Gastrocnemius medialis (tissue), 4 donors: ENCODE data around the gene FRY. TPM values are rescaled to one million over a fixed set of nuclear protein-coding genes. Genes with fewer than 3 reads are reported as not detected.

Source experiments
- ATAC-seq, 2 donors: fragments of 150-250 bp; one replicate each; pipeline ENCODE4 v1.9.1; 2016
- DNase-seq, 2 donors: peaks; one replicate each; pipeline ENCODE4 v3.0.0-alpha.2; 2019
- H3K27ac ChIP-seq, 4 donors: fragments of 200-600 bp; sonication (generic); 1 replicate in 1 of 4; 2 replicates in 3 of 4; pipeline ENCODE4 v1.5.1; 2016 to 2018; ENCODE audit warnings: mild to moderate bottlenecking in 2 of 4, moderate library complexity in 1 of 4
- H3K27me3 ChIP-seq, 3 donors: fragments of 200-600 bp; sonication (generic) in 2 of 3; 1 replicate in 1 of 3; 2 replicates in 2 of 3; pipeline versions ENCODE4 v1.5.1 to v1.6.0; 2016 to 2019; ENCODE audit warnings: mild to moderate bottlenecking in 1 of 3, moderate library complexity in 1 of 3
- H3K36me3 ChIP-seq, 2 donors: fragments of 200-600 bp; sonication (generic) in 1 of 2; one replicate each; pipeline ENCODE4 v1.5.1; 2017 to 2018
- H3K4me1 ChIP-seq, 2 donors: fragments of 200-600 bp; sonication (generic) in 1 of 2; one replicate each; pipeline ENCODE4 v1.5.1; 2016 to 2017; ENCODE audit warnings: mild to moderate bottlenecking in 2 of 2
- H3K4me3 ChIP-seq, 4 donors: fragments of 200-600 bp; sonication (generic) in 3 of 4; 1 replicate in 1 of 4; 2 replicates in 3 of 4; pipeline ENCODE4 v1.5.1; 2016 to 2019; ENCODE audit warnings: mild to moderate bottlenecking in 2 of 4
- H3K9me3 ChIP-seq, 3 donors: fragments of 200-600 bp; sonication (generic) in 2 of 3; 1 replicate in 1 of 3; 2 replicates in 2 of 3; pipeline ENCODE4 v1.5.1; 2016 to 2019
- POLR2A ChIP-seq, 2 donors: fragments of 450-650 bp; IDR thresholded peaks; one replicate each; pipeline ENCODE4 v1.6.1; 2017; ENCODE audit warnings: antibody characterized with exemption in 2 of 2, mild to moderate bottlenecking in 2 of 2, moderate library complexity in 2 of 2
- in situ Hi-C, 4 donors: fragments of 200-750 bp; cut with MboI; loops; one replicate each; pipeline versions ENCODE4 v1.15.0 to v1.8.0; 2017; ENCODE audit warnings: low sequenced_read_pairs in 4 of 4
- intact Hi-C: fragments of 100-400 bp; cut with DNase I; formaldehyde crosslinking; loops from one replicate; pipeline ENCODE4 v1.15.1; 2023; ENCODE audit warnings: low total_unique reads
- total RNA-seq, 4 donors: library from RNA; depleted of rRNA; stranded (reverse); fragments of >200 nt; gene quantifications; one replicate each; pipeline versions ENCODE4 v1.1.0 to v1.2.3, GENCODE V29; 2016
- TF ChIP-seq, protein P1 (sequence below), 5 experiments: fragments of 450-650 bp in 3 of 5; fragments of 200-600 bp in 2 of 5; sonication (generic) in 2 of 5; IDR thresholded peaks in 4 of 5; conservative IDR thresholded peaks in 1 of 5; 1 replicate in 4 of 5; 2 replicates in 1 of 5; pipeline ENCODE4 v1.5.1; 2016 to 2019; ENCODE audit warnings: antibody characterized with exemption in 5 of 5, mild to moderate bottlenecking in 3 of 5, moderate library complexity in 3 of 5

The FRY gene
- total RNA-seq, 4 donors from 2014 or later, result 10.1 to 48.3 (median 21.4) TPM

DNA sequence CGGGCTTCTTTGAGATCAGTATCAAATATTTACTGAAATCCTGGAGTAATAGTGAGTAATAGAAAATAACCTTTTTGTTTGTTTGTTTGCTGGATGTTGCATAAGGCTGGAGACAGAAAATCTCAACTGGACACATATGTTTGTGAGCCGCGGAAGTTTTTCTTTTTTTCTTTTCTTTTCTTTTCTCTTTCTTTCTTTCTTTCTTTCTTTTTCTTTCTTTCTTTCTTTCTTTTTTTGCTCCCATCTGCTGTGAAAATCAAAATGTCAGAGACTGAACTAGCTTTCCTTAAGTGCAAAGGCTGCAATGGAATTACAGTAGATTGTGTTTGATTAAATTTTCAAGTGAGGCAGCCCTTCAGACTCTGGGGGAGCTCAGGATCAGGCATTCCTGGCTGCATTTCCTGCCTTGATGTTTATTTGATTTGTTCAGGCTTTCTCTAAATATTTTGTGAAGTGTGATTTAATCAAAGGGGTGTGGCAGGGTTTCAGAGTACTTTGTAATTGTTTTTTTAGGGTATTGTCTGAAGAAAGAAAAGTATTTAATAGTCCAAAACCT is 319 bp downstream of the FRY start:
- Histone ChIP-seq H3K4me3 (peak overlapping the region; percentile 72 to 88 (median 75)), H3K4me1 (peaks cover 5 to 7% of the 10 kb centered on the region in 2 donors), H3K36me3 (no peaks in the 10 kb centered on the region), H3K27ac (peak overlapping the region; percentile 65 to 72 (median 70)), H3K27me3 (no peaks in the 10 kb centered on the region), H3K9me3 (no peaks in the 10 kb centered on the region)
- intact Hi-C loops, result loop anchor here (5.0 kb wide), 2 partner anchors 85 to 125 kb away; no protein-coding TSS in a partner anchor
- ATAC-seq (no peak), DNase-seq (no peak)
- in situ Hi-C loops, result no loop called here
- TF ChIP-seq, protein P1, sequence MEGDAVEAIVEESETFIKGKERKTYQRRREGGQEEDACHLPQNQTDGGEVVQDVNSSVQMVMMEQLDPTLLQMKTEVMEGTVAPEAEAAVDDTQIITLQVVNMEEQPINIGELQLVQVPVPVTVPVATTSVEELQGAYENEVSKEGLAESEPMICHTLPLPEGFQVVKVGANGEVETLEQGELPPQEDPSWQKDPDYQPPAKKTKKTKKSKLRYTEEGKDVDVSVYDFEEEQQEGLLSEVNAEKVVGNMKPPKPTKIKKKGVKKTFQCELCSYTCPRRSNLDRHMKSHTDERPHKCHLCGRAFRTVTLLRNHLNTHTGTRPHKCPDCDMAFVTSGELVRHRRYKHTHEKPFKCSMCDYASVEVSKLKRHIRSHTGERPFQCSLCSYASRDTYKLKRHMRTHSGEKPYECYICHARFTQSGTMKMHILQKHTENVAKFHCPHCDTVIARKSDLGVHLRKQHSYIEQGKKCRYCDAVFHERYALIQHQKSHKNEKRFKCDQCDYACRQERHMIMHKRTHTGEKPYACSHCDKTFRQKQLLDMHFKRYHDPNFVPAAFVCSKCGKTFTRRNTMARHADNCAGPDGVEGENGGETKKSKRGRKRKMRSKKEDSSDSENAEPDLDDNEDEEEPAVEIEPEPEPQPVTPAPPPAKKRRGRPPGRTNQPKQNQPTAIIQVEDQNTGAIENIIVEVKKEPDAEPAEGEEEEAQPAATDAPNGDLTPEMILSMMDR (IDR thresholded peaks at IDR 0.05 in 4 of 5, conservative IDR thresholded peaks at IDR 0.05 in 1 of 5), result no peak
- TF ChIP-seq POLR2A (IDR thresholded peaks at IDR 0.05), result no peak

DNA sequence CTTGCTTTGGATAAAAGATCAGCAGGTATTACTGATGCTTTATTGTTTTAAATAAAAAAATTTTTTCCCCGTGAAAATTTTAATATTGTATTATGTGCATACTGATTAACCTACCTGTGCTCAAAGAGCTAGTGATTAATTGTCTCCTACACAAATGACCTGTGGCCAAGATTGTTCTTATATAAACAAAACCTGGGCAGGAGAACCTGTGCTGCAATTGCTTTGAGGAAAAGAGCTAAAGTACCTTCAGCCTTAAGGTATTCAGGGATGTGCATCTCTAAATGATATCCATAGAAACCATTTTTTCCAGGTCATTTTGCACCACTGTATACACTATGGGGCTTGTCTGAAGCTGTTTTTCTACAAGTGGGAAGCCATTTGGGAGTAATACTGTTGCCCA is 1.2 kb downstream of the FRY start:
- in situ Hi-C loops, result no loop called here
- no peak for ATAC-seq

DNA sequence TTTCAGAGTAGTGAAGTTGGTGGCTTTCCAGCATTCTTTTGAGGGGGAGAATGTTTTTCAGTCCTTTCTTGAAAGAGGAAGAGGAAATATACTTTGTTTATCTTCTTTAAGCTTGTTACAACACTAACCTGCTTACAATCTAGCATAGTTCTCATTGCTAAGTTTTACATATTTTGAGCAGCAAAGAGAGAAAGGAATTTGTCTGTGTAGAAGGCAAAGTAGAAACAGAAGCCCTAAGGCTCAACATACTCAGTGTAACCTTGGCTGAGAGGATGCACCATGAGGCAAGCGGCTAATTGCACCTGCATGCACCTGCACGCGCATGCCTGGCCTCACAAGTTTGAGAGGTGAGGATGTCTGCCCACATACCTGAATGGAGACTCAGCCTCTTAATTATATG is 2.2 kb downstream of the FRY start:
- Histone ChIP-seq H3K27me3 (no peaks in the 10 kb centered on the region), H3K9me3 (no peaks in the 10 kb centered on the region), H3K36me3 (no peaks in the 10 kb centered on the region), H3K4me1 (peaks cover 5 to 7% of the 10 kb centered on the region in 2 donors), H3K4me3 (no peak overlapping the region), H3K27ac (no peak overlapping the region)
- no peak for TF ChIP-seq POLR2A (IDR thresholded peaks at IDR 0.05)
- DNase-seq, result no peak
- intact Hi-C loops (loop anchor here (5.0 kb wide), 2 partner anchors 84 to 126 kb away; no protein-coding TSS in a partner anchor), in situ Hi-C loops (no loop called here)
- no peak for ATAC-seq

More for the DNA sequence above, 1.2 kb downstream of the FRY start:
- no peaks in the 10 kb centered on the region for H3K27me3 ChIP-seq
- H3K36me3 ChIP-seq, result no peaks in the 10 kb centered on the region
- H3K4me1 ChIP-seq, result peaks cover 5 to 7% of the 10 kb centered on the region in 2 donors
- H3K4me3 ChIP-seq, result no peak overlapping the region
- no peak for TF ChIP-seq POLR2A (IDR thresholded peaks at IDR 0.05)
- TF ChIP-seq, protein P1 (IDR thresholded peaks at IDR 0.05 in 4 of 5, conservative IDR thresholded peaks at IDR 0.05 in 1 of 5), result no peak
- intact Hi-C loops, result loop anchor here (5.0 kb wide), 2 partner anchors 85 to 125 kb away; no protein-coding TSS in a partner anchor
- DNase-seq, result no peak
- H3K9me3 ChIP-seq, result no peaks in the 10 kb centered on the region
- H3K27ac ChIP-seq, result no peak overlapping the region

DNA sequence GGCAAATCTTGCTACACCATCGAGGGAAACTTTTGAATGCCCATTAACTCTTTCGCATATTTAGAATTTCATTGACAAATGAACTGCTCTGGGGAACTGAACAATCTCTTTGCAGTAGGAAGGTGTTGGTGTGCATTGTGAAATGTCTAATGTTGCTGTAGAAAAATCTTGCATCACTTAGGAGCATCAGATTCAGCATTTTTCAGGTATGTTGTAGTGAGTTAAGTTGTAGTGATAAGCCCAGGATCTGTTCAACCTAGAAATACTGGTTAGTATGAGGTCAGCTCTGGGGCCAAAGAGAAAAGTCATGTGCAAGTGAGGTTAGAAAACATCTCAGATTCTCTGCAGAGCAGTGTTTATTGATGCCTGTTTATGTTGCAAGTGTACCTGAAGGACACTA is 4.1 kb downstream of the FRY start:
- DNase-seq, result no peak
- Histone ChIP-seq H3K4me3 (no peak overlapping the region), H3K36me3 (no peaks in the 10 kb centered on the region), H3K27me3 (no peaks in the 10 kb centered on the region), H3K9me3 (no peaks in the 10 kb centered on the region), H3K27ac (peak overlapping the region in 1 of 4 donors; percentile 11), H3K4me1 (peaks cover 2 to 3% of the 10 kb centered on the region in 2 donors)
- ATAC-seq, result no peak
- in situ Hi-C loops (no loop called here), intact Hi-C loops (loop anchor here (5.0 kb wide), 1 partner anchor 177 kb away; no protein-coding TSS in a partner anchor)
- TF ChIP-seq, protein P1 (IDR thresholded peaks at IDR 0.05 in 4 of 5, conservative IDR thresholded peaks at IDR 0.05 in 1 of 5), result no peak
- TF ChIP-seq POLR2A (IDR thresholded peaks at IDR 0.05), result no peak

GRCh38 chr13:32036126-32036695 is 4.6 kb downstream of the FRY start:
- in situ Hi-C loops (no loop called here), intact Hi-C loops (loop anchor here (5.0 kb wide), 1 partner anchor 176 kb away; no protein-coding TSS in a partner anchor)
- TF ChIP-seq POLR2A (IDR thresholded peaks at IDR 0.05), result no peak
- TF ChIP-seq, protein P1 (IDR thresholded peaks at IDR 0.05 in 4 of 5, conservative IDR thresholded peaks at IDR 0.05 in 1 of 5), result no peak
- Histone ChIP-seq H3K27me3 (no peaks in the 10 kb centered on the region), H3K4me3 (peak overlapping the region in 1 of 4 donors; percentile 5), H3K4me1 (no peaks in the 10 kb centered on the region), H3K36me3 (no peaks in the 10 kb centered on the region), H3K9me3 (no peaks in the 10 kb centered on the region), H3K27ac (peak overlapping the region in 2 of 4 donors; percentile 4 to 11)
- no peak for ATAC-seq
- DNase-seq, result no peak
